Endodermal cell (in vitro differentiated cells): ENCODE results near the gene MARF1. TPM values are rescaled to one million over a fixed set of nuclear protein-coding genes. Genes with fewer than 3 reads are reported as not detected.
"Not testable (repeated sequence)": the region's sequence is repeated elsewhere in the genome, so short reads cannot be mapped to it uniquely, and the experiment has no call there.

Experiments used
- DNase-seq: peaks from one replicate; pipeline ENCODE4 v3.0.0-alpha.2; 2017
- H3K27ac ChIP-seq: 2 replicates; pipeline ENCODE4 v1.5.1; 2013; ENCODE audit warnings: mild to moderate bottlenecking, low read depth, low read length, moderate library complexity
- H3K27me3 ChIP-seq: 2 replicates; pipeline ENCODE4 v1.6.1; 2013; ENCODE audit warnings: mild to moderate bottlenecking, low read length, moderate library complexity; ENCODE audit not compliant: insufficient read depth, control insufficient read depth, poor library complexity, severe bottlenecking
- H3K36me3 ChIP-seq: 2 replicates; pipeline ENCODE4 v1.7.0; 2013; ENCODE audit warnings: mild to moderate bottlenecking, low read length, moderate library complexity; ENCODE audit not compliant: control insufficient read depth, insufficient read depth
- H3K4me1 ChIP-seq: one replicate; pipeline ENCODE4 v1.7.0; 2013; ENCODE audit warnings: low read length; ENCODE audit not compliant: control insufficient read depth, insufficient read depth
- H3K4me3 ChIP-seq: 2 replicates; pipeline ENCODE4 v1.5.1; 2013; ENCODE audit warnings: mild to moderate bottlenecking, low read length, moderate library complexity
- H3K9ac ChIP-seq: 2 replicates; pipeline ENCODE4 v1.6.1; 2013; ENCODE audit warnings: mild to moderate bottlenecking, low read length, moderate library complexity; ENCODE audit not compliant: poor library complexity, severe bottlenecking; ENCODE audit errors: extremely low read depth
- H3K9me3 ChIP-seq: 2 replicates; pipeline ENCODE4 v1.6.1; 2013; ENCODE audit warnings: mild to moderate bottlenecking, low read length, moderate library complexity; ENCODE audit not compliant: control insufficient read depth
- H3K27ac Mint-ChIP-seq: 2 replicates; pipeline ENCODE4 v1.8.0; 2020; ENCODE audit warnings: mixed read lengths
- H3K27me3 Mint-ChIP-seq: 2 replicates; pipeline ENCODE4 v1.8.0; 2021; ENCODE audit warnings: mild to moderate bottlenecking, mixed read lengths; ENCODE audit not compliant: insufficient read depth
- H3K36me3 Mint-ChIP-seq: 2 replicates; pipeline ENCODE4 v1.8.0; 2020; ENCODE audit warnings: low read depth, mixed read lengths
- H3K4me1 Mint-ChIP-seq: 2 replicates; pipeline ENCODE4 v1.8.0; 2020; ENCODE audit warnings: mixed read lengths
- H3K4me3 Mint-ChIP-seq: 2 replicates; pipeline ENCODE4 v1.8.0; 2020; ENCODE audit warnings: mild to moderate bottlenecking, moderate library complexity, mixed read lengths
- H3K9me3 Mint-ChIP-seq: 2 replicates; pipeline ENCODE4 v1.8.0; 2020; ENCODE audit warnings: mild to moderate bottlenecking, mixed read lengths
- CTCF ChIP-seq: fragments of 200-600 bp; sonication (generic); conservative IDR thresholded peaks from 2 replicates; pipeline ENCODE4 v1.5.0; 2021; ENCODE audit warnings: antibody characterized with exemption, mild to moderate bottlenecking
- WGBS, 2 experiments: methylation state at CpG; one replicate each; pipeline versions ENCODE4 v1.1.5 to v1.1.7; 2013; ENCODE audit warnings: missing lambda C conversion rate in 2 of 2, mixed read lengths in 1 of 2; ENCODE audit not compliant: insufficient coverage in 1 of 2, insufficient read length in 1 of 2; 5-methylcytosine and 5-hydroxymethylcytosine counted together
- total RNA-seq, 2 donors: library from RNA; stranded (reverse); fragmentation: NEBNext Ultra II Directional in 1 of 2; extraction: Animal tissue kit (Norgen Biotek cat#: 25700) in 1 of 2; gene quantifications; 2 replicates in 1 of 2; 3 replicates in 1 of 2; pipeline ENCODE4 v1.2.1, GENCODE V29; 2021

MARF1 gene
- total RNA-seq, 2 donors from 2014 or later: 39.3 to 39.6 TPM

- Mint-ChIP-seq H3K27me3 (no peaks in the 10 kb centered on the region), H3K9me3 (no peaks in the 10 kb centered on the region), H3K4me1 (peaks cover 5% of the 10 kb centered on the region), H3K27ac (peak overlapping the region; percentile 96), H3K4me3 (peak overlapping the region; percentile 98), H3K36me3 (peaks cover 6% of the 10 kb centered on the region)
- Histone ChIP-seq H3K27me3 (no peaks in the 10 kb centered on the region), H3K9me3 (no peaks in the 10 kb centered on the region), H3K36me3 (peaks cover 7% of the 10 kb centered on the region), H3K9ac (peak overlapping the region; percentile 62), H3K4me1 (no peaks in the 10 kb centered on the region), H3K4me3 (peak overlapping the region; percentile 93), H3K27ac (no peak overlapping the region)
- 0 to 3% methylated on average over 9 to 18 of the region's 18 CpGs for WGBS, 2 experiments
- DNase-seq: peak; percentile 79
- no peak for TF ChIP-seq CTCF
Measured at GRCh38 chr16:15650698-15651171, 7.8 kb upstream of the MARF1 start.

GRCh38 chr16:15650019-15650697 lies 7.2 kb upstream of the MARF1 start, which contains the start of gene NDE1:
Gene NDE1, plus strand, starts transcription at chr16:15650245. Its CDS starts 14,534 bp downstream, at chr16:15664779.
- no peaks in the 10 kb centered on the region for H3K9me3 ChIP-seq
- no peaks in the 10 kb centered on the region for H3K27me3 Mint-ChIP-seq
- peak within 1 kb of the TSS; percentile 62 for H3K9ac ChIP-seq
- WGBS, 2 experiments: 0% methylated on average over 30 to 71 of the region's 71 CpGs
- H3K4me3 Mint-ChIP-seq: peak within 1 kb of the TSS; percentile 98
- peaks cover 5% of the 10 kb centered on the region for H3K4me1 Mint-ChIP-seq
- TF ChIP-seq CTCF: no peak
- no peaks in the 10 kb centered on the region for H3K4me1 ChIP-seq
- peak within 1 kb of the TSS; percentile 96 for H3K27ac Mint-ChIP-seq
- peak within 1 kb of the TSS; percentile 31 for H3K27ac ChIP-seq
- H3K4me3 ChIP-seq: peak within 1 kb of the TSS; percentile 93
- H3K36me3 ChIP-seq: peaks cover 7% of the 10 kb centered on the region
- H3K36me3 Mint-ChIP-seq: peaks cover 6% of the 10 kb centered on the region
- H3K9me3 Mint-ChIP-seq: no peaks in the 10 kb centered on the region
- peak; percentile 97 for DNase-seq
- H3K27me3 ChIP-seq: no peaks in the 10 kb centered on the region

GRCh38 chr16:15649727-15650018 lies 6.7 kb upstream of the MARF1 start:
- Histone ChIP-seq H3K9me3 (no peaks in the 10 kb centered on the region), H3K9ac (no peak overlapping the region), H3K36me3 (peaks cover 7% of the 10 kb centered on the region), H3K4me3 (peak overlapping the region; percentile 93), H3K4me1 (no peaks in the 10 kb centered on the region), H3K27me3 (no peaks in the 10 kb centered on the region), H3K27ac (peak overlapping the region; percentile 31)
- Mint-ChIP-seq H3K9me3 (no peaks in the 10 kb centered on the region), H3K4me1 (peaks cover 5% of the 10 kb centered on the region), H3K4me3 (peak overlapping the region; percentile 98), H3K36me3 (peaks cover 6% of the 10 kb centered on the region), H3K27me3 (no peaks in the 10 kb centered on the region), H3K27ac (peak overlapping the region; percentile 37)
- TF ChIP-seq CTCF: no peak
- no peak for DNase-seq
- 2 to 4% methylated on average over 11 to 14 of the region's 14 CpGs for WGBS, 2 experiments

- not testable (repeated sequence) for H3K27me3 ChIP-seq, DNase-seq, H3K9me3 Mint-ChIP-seq, H3K36me3 ChIP-seq, H3K9ac ChIP-seq, H3K36me3 Mint-ChIP-seq, H3K4me1 Mint-ChIP-seq, H3K27me3 Mint-ChIP-seq, H3K9me3 ChIP-seq, H3K4me1 ChIP-seq, H3K27ac ChIP-seq
- H3K4me3 Mint-ChIP-seq: peak overlapping the region; percentile 98
- WGBS, 2 experiments: 84% methylated on average over 17 of the region's 17 CpGs
- H3K27ac Mint-ChIP-seq: peak overlapping the region; percentile 37
- peak overlapping the region; percentile 93 for H3K4me3 ChIP-seq
Measured at GRCh38 chr16:15649311-15649710, 6.4 kb upstream of the MARF1 start.
